GM21619 (cell line): Measurements from ENCODE around the gene FZR1.

Experiments
- ATAC-seq: cut with Tn5 transposase; IDR thresholded peaks from one replicate; pipeline ENCODE4 v1.9.1; 2021; ENCODE audit not compliant: unreplicated experiment

Gene FZR1

DNA sequence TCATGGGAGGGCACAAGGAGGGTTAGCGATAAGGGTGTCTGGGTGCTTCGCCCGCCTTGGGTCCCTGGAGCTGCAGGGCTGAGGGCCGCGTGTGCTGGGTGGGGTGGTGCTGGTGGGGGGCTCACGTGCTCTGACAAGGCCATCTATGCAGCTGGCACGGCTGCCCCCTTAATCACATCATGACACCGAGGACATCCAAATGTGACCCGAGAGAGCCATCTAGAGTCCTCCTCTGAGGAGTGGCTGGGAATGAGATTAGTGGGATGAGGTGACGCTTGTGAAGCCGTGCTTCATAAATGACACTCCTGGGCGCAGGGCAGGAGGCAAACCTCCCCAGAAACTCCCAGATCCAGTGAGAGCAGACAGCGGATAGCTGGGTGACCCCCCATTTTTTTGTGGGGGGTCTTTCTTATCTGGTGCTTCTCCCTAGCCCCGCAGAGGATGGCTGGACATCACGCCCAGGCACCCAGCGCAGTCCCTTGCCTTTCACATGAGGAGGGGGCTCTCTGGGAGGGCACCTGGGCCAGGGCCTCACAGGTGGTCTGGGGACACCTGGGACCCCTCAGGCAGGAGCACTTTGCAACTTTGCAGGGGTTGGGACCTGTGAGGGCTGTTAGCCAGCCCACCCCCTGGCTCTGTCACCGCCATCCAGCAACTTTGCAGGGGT, 6.6 kb downstream of the FZR1 start:
- no peak for ATAC-seq

DNA sequence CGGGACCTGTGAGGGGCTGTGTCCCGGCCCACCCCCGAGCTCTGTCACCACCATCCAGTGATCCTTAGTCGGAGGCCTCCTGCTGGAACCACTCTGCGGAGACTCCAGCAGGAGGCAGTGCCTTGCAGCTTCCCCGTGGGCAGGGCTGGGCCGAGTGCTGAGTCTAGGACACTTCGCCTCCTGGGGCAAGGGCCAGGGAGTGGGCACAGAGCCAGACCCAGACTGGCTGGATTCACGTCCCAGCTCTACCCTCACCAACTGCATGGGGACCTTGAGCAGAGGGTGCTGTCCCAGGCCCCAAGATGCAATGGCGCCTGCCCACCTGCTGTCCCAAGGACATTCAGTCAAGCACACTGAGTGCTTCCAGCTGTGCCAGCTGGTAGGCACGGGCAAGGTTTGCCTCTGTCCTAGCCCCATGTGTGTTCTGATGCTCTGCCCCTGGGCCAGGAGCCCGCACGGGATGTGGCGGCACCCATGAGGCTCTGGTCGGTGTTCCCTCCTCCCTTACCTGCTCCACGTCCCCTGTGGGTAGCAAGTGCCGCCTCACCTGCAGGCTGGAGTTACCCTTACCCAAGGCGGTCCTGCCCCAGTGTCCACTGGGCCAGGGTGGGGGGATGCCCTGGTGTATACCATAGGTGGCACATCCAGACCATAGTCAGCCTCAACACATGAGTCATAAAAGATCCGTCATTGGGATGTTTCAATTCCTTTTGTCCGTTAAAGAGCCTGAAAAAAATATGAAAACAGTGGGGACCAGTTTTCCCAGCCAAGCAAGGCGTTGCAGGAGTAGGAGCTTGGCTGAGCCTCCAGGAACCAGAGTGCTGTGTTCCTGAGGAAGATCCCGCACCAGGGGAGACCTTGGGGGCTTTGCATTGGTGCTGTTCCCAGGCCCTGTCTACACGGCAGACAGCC, 7.4 kb downstream of the FZR1 start:
- no peak for ATAC-seq

DNA sequence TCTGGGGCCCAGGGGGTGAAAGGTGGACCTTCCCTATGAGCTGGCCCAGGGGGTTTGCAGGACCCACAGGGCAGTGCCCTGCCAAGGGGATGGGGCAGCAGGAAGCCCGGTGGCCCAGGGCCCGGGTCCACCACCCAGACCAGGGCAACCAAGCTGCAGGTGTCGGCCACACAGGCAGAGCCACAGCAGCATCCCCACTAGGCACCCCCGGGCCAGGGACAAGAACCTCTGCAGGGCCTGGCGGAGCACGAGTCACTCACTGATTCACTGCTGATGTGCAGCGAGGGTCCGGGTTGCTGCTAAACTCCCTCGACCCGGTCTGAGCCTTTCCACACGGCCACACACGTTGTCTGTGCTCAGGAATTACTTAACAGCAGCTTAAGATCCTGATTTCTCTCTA, 8.8 kb downstream of the FZR1 start:
- ATAC-seq, result no peak

DNA sequence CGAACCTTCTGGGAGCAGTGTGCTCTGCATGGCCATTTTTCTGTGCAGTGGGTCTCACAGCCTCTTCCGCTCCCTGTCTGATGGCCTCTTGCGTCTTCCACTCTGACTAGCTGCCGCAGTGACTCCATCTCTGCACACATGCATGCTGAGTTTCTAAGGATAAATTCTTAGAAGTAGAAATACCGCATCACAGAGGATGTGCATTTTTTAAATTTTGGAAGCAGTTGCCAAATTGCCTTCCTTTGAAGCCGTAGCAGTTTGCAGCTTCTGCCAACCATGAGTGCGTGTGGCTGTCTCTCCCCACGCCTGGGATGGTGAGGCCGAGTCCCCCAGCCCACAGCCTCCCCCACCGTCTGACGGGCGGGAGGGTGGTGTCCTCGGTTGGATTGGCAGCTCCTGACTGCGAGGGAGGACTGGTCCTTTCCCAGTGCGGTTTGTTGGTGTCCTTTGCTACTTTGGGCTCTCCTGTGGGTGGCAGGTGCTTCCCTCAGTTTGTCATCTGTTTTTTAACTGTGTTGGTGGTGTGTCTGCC, 9.8 kb downstream of the FZR1 start:
- ATAC-seq, result no peak

DNA sequence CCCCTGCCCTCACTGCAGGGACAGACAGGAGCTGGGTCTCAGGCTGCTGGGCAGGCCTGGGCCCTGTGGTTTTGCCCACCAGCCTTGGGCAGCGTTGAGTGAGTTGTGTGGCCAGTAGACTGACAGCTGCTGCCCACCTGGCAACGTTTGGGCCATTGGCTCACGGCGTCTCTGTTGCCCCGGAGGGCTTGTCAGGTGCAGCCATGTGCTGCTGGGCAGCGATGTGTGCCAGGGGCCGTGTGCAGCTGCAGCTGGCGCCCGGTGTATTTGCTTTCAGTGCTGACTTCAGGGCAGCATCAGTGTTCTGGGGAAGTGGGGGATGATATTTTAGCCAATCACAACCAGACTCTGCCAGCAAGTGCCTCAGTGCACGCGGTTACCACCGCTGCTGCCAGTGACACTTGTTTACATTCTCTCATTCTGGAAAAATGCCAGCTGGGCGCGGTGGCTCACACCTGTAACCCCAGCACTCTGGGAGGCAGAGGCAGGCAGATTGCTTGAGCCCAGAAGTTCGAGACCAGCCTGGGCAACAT, 10.6 kb downstream of the FZR1 start:
- ATAC-seq, result no peak

DNA sequence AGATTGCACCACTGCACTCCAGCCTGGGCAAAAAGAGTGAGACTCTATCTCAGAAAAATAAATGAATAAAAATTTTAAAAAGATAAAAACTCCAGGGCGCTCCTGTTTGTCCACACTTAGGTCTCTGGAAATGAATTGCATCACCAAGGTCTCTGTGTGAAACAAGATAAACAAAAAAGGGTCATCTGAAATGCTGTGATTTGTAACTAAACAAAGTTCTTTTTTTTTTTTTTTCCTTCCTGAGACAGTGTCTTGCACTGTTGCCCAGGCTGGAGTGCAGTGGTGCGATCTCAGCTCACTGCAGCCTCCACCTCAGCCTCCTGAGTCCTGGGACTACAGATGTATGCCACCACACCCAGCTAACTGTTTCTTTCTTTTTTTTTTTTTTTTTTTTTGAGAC, 11.5 kb downstream of the FZR1 start:
- ATAC-seq, result no peak

DNA sequence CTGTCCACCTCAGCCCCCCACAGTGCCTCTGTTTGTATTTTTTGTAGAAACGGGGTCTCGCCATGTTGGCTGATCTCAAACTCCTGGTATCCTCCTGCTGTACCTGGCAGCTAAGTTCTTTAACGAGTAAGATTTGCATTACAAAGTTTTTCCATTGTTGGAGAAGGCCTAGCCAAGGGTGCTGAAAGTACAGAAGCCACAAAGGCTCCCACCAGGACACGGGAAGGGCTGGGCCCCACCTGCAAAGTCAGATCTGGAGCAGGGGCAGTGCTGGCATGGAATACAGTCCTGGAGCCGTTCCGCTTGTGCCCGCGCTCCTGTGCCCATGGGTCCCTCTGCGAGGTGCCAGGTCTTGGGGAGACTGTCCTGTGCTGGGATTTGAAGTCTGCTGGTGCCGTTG, 12.1 kb downstream of the FZR1 start:
- ATAC-seq, result no peak

DNA sequence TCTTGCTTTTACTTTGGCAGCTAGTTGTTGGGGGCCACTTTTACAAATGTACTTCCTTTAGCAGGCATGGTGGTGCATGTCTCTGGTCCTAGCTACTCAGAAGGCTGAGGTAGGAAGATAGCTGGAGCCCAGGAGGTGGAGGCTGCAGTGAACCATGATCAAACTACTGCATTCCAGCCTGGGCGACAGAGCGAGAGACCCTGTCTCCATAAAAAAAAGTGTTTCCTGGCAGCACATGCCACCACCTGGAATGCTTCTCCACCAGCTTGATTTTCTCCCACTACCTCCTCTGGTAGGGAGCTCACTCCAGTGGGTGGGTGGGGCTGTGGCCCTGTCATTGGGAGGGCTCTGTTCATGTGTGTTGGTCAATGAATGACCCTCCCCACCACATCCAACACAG, 12.5 kb downstream of the FZR1 start:
- ATAC-seq, result no peak

DNA sequence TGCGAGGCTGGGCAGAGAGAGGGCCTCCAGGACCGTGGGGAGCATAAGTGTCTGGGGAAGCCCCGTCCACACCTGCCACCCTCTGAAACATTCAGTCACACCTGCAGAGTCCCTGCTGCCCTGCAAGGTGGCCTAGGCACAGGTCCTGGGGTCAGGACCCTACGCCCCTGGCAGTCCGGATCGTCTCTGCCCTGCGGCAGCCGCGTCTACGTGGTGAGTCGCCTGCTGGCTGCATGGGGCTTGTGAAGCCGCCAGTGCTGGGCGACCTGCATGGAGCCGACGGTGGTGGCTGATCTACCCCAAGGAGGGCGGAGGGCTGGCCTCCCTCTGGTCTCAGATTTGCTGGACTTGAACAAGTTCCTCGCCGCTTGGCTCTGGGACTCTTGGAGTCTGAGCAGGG, 13.0 kb downstream of the FZR1 start:
- ATAC-seq, result no peak

DNA sequence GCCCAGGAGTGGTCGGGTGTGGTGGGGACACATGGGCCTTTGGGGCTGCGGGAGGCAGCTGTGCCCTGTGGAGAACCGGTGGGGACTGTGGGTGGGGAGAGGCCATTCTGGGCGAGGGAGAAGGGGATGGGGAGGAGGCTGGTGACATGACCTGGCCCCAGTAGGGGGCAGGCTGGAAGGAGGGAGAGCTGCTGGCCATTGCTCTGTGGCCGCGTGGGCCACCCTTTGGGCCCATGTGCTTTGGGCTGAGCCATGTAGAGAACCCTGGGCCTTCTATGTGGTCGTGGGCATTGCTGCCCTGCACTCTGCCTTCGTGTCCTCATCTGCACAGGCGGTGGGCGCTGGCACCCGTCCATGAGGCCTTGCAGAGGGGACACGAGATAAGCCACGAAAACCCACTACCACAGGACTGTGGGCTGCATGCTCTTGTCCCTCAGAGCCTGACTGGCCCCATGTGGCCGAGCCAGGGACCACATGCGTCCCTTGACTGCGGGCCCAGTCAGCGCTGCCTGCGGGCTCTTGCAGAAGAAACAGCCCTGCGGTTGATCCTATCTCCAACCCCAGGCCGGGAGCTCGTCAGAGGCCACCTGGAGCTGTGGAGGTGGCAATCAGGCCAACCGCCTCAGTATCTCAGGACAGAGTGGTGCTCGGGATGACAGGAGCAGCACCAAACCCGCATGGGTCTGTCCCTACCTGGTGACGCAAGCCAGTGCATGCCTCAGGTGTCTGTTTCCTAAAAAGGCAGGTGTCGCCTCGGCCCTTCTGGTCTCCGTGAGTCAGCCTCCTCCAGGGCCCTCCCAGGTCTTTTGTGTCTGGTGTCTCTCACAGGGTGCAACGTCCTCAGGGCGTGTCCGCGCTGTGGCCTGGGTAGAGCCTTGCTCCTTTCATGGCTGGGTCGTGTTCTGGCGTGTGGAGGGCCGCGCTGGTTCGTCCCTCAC, 14.3 kb downstream of the FZR1 start:
- no peak for ATAC-seq

DNA sequence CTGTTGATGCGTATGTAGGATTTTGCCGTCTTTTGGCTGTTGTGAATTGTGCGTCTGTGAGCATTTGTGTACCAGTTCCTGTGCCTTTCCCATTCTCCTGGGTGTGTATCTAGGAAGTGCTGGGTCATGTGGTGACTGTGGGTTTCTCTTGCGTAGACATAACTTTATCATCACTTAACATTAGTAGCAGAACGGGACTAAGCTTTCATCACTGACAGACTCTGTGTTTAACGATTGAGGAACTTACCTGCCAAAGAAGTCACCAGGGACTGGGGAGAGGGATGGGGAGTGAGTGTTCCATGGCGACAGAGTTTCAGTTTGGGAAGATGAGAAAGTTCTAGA, 15.0 kb downstream of the FZR1 start:
- ATAC-seq, result no peak

DNA sequence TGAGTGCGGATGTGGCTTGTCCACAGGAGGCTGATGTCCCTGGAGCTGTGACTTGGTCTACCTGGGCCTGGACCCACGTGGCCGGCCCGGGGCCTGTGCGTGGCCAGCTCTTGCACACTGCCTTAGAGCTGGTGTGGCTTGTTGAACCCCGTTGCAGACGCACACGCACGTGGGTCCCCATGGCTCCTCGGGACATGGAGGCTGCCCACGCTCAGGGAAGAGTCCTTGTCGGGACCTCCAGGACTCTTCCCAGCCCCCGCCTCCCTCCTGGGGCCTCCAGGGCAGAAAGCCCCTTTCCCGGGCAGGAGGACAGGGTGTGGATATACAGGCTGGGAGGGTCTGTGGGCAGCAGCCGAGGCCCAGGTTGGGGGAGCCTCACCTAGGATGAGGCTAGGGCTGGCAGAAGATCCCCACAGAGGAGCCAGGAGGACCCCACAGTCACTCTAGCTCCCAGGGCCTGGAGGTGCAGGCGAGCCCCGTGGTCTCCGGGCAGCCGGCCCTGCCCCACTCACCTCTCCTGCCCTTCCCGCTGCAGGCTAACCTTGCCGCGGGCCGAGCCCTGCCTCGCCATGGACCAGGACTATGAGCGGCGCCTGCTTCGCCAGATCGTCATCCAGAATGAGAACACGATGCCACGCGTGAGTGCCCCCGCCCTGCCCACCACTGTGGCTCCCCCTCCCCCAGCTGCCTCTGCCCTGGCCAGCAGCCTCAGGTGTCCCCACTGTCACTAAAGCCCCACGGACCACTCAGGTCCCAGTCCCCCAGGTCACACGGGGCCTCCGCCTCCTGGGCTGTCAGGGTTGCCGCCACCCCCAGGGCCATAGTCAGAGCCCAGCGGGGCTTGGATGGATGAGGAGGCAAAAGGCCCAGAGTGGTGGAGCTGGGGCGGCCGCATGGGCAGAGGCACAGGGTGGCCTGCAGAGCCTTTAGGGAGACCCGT, 16.6 kb downstream of the FZR1 start:
- ATAC-seq, result no peak

DNA sequence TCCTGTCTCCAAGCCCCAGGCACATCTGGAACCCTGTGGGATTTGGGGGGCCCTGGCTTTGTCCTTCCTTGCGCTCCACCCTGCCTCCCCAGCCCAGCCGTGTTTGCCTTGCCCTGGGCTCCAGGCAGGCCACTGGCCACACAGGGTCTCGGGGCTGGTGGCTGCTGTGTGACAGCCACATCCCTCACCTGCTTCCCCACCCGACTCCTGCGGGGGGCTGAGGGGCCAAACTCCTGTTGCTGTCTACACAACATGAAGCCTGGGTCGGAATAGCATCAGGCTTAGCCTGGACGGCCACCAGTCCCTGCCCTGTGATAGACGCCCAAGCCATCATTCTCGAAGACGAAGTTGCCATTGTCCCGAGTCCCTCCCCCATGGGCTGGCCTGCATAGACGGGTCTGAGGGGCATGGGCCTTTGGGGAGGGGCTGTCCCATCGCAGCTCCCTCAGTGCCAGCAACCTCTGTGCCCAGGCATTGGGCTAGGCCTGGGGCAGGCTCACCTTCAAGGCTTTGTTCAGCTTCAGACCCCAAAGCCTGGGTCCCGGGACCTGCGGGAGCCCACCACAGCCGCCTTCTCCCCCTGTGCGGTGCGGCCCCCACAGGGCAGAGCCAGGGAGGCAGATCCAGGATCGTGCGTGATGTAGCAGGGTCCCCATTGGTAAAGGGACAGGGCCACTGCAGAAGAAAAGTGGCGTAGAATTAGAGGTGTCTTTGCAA, 17.4 kb downstream of the FZR1 start:
- ATAC-seq, result no peak

DNA sequence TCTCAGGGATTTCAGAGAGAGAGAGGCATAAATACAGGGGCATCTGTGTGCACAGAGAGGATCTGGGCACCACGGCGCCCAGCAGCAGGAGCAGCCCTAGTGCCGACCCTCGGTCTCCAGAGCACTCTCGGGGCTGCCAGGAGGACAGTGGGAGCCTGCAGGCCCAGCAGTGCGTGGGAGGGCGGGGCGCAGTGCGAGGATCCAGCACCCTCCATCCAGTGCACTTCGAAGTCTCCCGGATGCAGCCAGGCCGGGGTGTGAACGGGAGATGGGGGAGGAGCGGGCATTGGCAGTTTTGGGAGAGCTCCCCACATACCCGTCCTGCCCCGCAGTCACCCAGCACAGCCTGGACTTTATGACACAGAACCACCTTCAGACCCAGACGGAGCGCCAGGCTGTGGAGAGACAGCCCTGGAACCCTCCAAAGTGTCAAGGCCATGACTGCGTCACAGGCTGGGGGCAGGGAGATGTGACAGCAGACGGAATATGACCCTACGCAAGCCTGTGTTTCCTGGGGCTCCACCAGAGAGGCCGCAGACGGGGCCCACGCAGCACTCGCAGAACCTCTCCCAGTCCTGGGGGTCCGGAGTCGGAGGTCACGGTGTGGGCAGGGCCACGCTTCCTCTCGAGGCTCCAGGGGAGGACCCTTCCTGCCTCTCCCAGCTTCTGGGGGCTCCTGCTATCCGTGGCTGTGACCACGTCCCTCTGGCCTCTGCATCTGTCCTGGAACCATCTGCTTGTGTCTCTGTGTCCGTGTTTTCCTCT, 18.1 kb downstream of the FZR1 start:
- ATAC-seq, result no peak

DNA sequence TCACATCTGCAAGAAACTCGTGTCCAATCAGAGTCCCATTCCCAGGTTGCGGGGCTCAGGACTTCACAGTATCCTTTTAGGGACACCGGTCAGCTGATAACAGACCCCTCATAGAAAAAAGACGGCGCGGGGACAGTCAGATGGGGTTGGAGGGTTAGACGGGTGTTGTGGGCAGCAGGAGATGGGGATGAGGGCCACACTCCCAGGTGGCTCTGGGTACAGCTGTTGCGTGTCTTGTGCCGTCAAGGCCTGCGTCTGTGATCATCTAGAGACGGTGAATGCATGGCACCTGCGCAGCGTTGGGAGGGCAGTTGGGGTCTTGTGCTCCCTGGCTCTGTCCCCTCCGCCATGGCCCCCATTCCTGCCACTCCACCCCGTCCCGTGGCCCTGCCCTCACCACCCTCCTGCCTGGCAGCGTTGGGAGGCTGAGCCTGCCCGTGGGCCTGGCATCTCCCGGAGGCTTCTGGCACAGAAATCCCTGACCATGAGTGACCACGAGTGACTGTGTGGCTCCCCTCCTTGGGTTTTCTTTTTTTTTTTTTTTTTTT, 18.9 kb downstream of the FZR1 start:
- ATAC-seq, result no peak

DNA sequence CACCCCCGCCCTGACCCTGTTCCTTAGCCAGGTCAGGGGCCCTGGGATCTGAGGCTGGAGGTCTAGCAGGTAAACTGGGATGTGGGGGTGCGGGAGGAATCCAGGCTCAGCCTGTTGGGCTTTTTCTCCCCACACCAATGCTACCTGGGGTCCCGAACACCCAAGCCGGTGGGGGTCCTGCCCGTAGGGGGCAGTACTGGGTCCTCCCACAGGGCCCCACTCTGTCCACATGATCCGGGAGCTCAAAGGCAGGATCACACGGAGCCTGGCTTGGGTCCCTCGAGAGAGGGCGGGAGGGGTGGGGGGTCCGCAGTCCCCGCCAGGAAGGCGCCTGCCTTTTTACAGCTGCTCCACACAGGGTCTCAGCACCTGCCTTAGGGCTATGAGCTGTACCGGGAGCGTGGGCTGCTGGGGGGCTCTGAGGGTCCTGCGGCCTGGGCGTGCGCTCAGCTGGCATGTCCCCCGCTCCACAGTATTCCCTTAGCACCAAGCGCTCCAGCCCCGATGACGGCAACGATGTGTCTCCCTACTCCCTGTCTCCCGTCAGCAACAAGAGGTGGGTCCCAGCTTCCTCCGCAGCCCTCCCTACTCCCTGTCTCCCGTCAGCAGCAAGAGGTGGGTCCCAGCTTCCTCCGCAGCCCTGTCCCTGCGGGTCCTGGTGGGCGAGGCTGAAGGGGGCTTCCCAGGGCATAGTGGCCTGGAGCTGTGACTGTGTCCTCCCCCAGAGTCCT, 20.6 kb downstream of the FZR1 start:
- no peak for ATAC-seq

DNA sequence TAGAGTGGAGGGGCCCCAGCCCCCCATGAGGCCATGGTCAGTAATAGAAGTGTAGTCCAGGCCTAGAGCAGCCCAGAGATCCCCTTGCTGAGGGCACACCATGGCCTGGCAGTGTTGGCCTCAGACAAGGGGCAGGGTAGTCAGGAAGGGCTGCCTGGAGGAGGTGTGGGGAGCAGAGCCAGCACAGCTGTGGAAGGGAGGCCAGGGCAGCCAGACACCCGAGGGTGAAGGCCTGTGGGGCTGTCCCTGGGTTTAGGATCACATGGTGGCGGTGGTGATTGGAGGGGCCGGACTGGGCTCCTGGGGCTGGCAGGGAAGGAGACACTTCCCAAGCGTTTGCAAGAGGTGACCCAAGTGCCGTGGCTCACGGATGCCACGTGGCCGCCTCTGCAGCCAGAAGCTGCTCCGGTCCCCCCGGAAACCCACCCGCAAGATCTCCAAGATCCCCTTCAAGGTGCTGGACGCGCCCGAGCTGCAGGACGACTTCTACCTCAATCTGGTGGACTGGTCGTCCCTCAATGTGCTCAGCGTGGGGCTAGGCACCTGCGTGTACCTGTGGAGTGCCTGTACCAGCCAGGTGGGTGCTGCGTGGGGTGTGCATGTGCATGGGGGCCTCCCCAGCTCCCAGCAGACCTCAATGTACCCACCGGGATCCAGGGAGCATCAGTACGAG, 21.3 kb downstream of the FZR1 start:
- no peak for ATAC-seq
